GM21367 (cell line): ENCODE results near the gene ASB18.
"Not testable (repeated sequence)": the region's sequence is repeated elsewhere in the genome, so short reads cannot be mapped to it uniquely, and the experiment has no call there.

Experiments
- ATAC-seq: cut with Tn5 transposase; IDR thresholded peaks from one replicate; pipeline ENCODE4 v1.9.1; 2021; ENCODE audit not compliant: unreplicated experiment

ASB18 gene

GRCh38 chr2:236287656-236288055 lies 23.4 kb upstream of the ASB18 start:
- no peak for ATAC-seq

GRCh38 chr2:236286873-236287545 lies 22.8 kb upstream of the ASB18 start:
- no peak for ATAC-seq

GRCh38 chr2:236284208-236284607 lies 20.0 kb upstream of the ASB18 start:
- ATAC-seq, result no peak

GRCh38 chr2:236282406-236282805 lies 18.2 kb upstream of the ASB18 start:
- ATAC-seq, result no peak

GRCh38 chr2:236281423-236281822 lies 17.2 kb upstream of the ASB18 start:
- ATAC-seq, result no peak

GRCh38 chr2:236273126-236273525 lies 8.9 kb upstream of the ASB18 start:
- no peak for ATAC-seq

GRCh38 chr2:236271851-236272250 lies 7.6 kb upstream of the ASB18 start:
- ATAC-seq, result no peak

- ATAC-seq, result not testable (repeated sequence)
Measured at GRCh38 chr2:236269876-236270275, 5.7 kb upstream of the ASB18 start.

GRCh38 chr2:236265675-236266074 lies 1.5 kb upstream of the ASB18 start:
- ATAC-seq, result no peak

- no peak for ATAC-seq
Measured at GRCh38 chr2:236262238-236262637, 2.0 kb downstream of the ASB18 start.

GRCh38 chr2:236261452-236261851 lies 2.8 kb downstream of the ASB18 start:
- no peak for ATAC-seq

GRCh38 chr2:236259371-236259770 lies 4.8 kb downstream of the ASB18 start:
- no peak for ATAC-seq

- no peak for ATAC-seq
Measured at GRCh38 chr2:236257575-236257974, 6.6 kb downstream of the ASB18 start.

GRCh38 chr2:236257136-236257535 lies 7.1 kb downstream of the ASB18 start:
- ATAC-seq, result no peak

GRCh38 chr2:236256366-236256985 lies 7.7 kb downstream of the ASB18 start:
- ATAC-seq, result no peak

- no peak for ATAC-seq
Measured at GRCh38 chr2:236254674-236255073, 9.5 kb downstream of the ASB18 start.

- ATAC-seq, result no peak
Measured at GRCh38 chr2:236254001-236254400, 10.2 kb downstream of the ASB18 start.

- ATAC-seq, result no peak
Measured at GRCh38 chr2:236252602-236253001, 11.6 kb downstream of the ASB18 start.

GRCh38 chr2:236250909-236251579 lies 13.2 kb downstream of the ASB18 start:
- ATAC-seq, result no peak

GRCh38 chr2:236250286-236250685 lies 13.9 kb downstream of the ASB18 start:
- ATAC-seq, result no peak

- no peak for ATAC-seq
Measured at GRCh38 chr2:236249066-236249465, 15.1 kb downstream of the ASB18 start.

GRCh38 chr2:236246711-236247246 lies 17.4 kb downstream of the ASB18 start:
- ATAC-seq, result no peak
